Measurements from ENCODE around the gene SSC5D. TPM values are rescaled to one million over a fixed set of nuclear protein-coding genes. Genes with fewer than 3 reads are reported as not detected.

SSC5D gene
- total and polyA plus RNA-seq, 9 of the 15 experiments (the other 6 are each of a cell fraction or from before 2014, with no cell fraction given), result 0.04 to 0.71 (median 0.14) TPM; not detected in 2

DNA sequence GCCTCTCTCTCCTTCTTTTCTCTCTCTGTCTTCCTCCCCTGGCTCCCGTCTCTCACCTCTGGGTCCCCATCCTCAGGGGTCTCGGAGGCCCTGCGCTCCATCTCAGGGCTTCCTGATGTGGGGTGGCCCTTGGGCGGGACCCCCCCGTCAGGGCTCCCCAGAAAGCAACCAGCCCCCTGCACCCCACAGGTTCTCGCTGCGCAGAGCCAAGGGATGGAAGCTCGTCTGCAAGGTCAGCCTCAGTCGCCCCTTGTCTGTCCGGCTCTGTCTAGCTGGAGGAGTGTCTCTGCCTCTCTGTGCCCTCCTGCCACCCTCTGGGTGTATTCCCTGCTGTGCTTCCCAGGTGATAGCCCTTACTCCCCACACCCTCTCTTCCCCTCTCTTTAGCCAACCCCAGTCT lies 57.2 kb downstream of the SSC5D start, which contains the start of gene SBK3:
Gene SBK3, minus strand, starts transcription at position 101 of the 400 bp plus-strand sequence. Its CDS starts 0 bp downstream, at position 101.
- DNase-seq (ENCODE audit: extremely low read depth in 1 of 4, low spot score in 3 of 4), result no peak
- no peaks in the 10 kb centered on the region for H3K79me2 ChIP-seq (ENCODE audit: control insufficient read depth, insufficient read depth, low read length)
- H3K9me1 ChIP-seq (ENCODE audit: control insufficient read depth, insufficient read depth, low read length), result peaks cover 4% of the 10 kb centered on the region
- no peaks in the 10 kb centered on the region for H3K36me3 ChIP-seq (ENCODE audit: control insufficient read depth, insufficient read depth, low read length)
- H2AFZ ChIP-seq (ENCODE audit: low read depth, low read length), result peak within 1 kb of the TSS; percentile 81
- no peak within 1 kb of the TSS for H3K4me3 ChIP-seq
- peak within 1 kb of the TSS; percentile 34 to 68; a peak in 3 of 4 replicates for H3K9ac ChIP-seq (ENCODE audit: insufficient read depth in 1 of 2, low read depth in 2 of 2, low read length in 2 of 2)
- WGBS (ENCODE audit: insufficient coverage, low coverage, missing lambda C conversion rate), result 73% methylated on average over 5 of the region's 10 CpGs
- CTCF ChIA-PET (ENCODE audit: low intra/inter-chr PET ratio), result no interaction called here
- H3K4me2 ChIP-seq (ENCODE audit: insufficient read depth, low read length), result peak within 1 kb of the TSS; percentile 41
- H3K9me3 ChIP-seq (replicated peaks; ENCODE audit: control insufficient read depth, insufficient read depth, low read depth, low read length), result no peaks in the 10 kb centered on the region
- in situ Hi-C loops (cut with MboI), result no loop called here
- peaks cover 44 to 61% of the 10 kb centered on the region in 2 experiments for H3K4me1 ChIP-seq (replicated peaks in 1 of 2; ENCODE audit: control insufficient read depth in 2 of 2, insufficient read depth in 2 of 2, low read length in 2 of 2)
- TF ChIP-seq HINFP (tag; conservative IDR thresholded peaks at IDR 0.05; ENCODE audit: low read depth) (no peak), SMARCA5 (IDR thresholded peaks at IDR 0.05) (0 out of 2 replicates have a peak, but pooled peaks have one; percentile 11)
- no TSS peak for BruUV-seq (replicated peaks)
- no peaks in the 10 kb centered on the region for H4K20me1 ChIP-seq (replicated peaks; ENCODE audit: control insufficient read depth, insufficient read depth, low read length)
- POLR2A ChIA-PET, result no interaction called here
- FAIRE-seq, result peak; percentile 55
- H3K27me3 ChIP-seq (ENCODE audit: control insufficient read depth in 2 of 2, insufficient read depth in 2 of 2, low read length in 2 of 2), result no peaks in the 10 kb centered on the region
- ATAC-seq, result no peak
- intact Hi-C loops (cut with micrococcal nuclease), result no loop called here
- peak within 1 kb of the TSS; percentile 59; the same call in 2 of the 3 replicates for H3K27ac ChIP-seq (ENCODE audit: extremely low read depth, low read depth, low read length)

GRCh38 chr19:55546011-55546410 lies 57.8 kb downstream of the SSC5D start:
- CTCF ChIA-PET (ENCODE audit: low intra/inter-chr PET ratio), result no interaction called here
- in situ Hi-C loops (cut with MboI), result no loop called here
- Histone ChIP-seq H3K27me3 (ENCODE audit: control insufficient read depth in 2 of 2, insufficient read depth in 2 of 2, low read length in 2 of 2) (no peaks in the 10 kb centered on the region), H3K4me1 (replicated peaks in 1 of 2; ENCODE audit: control insufficient read depth in 2 of 2, insufficient read depth in 2 of 2, low read length in 2 of 2) (peaks cover 44 to 55% of the 10 kb centered on the region in 2 experiments), H3K79me2 (ENCODE audit: control insufficient read depth, insufficient read depth, low read length) (no peaks in the 10 kb centered on the region), H3K9me3 (replicated peaks; ENCODE audit: control insufficient read depth, insufficient read depth, low read depth, low read length) (no peaks in the 10 kb centered on the region), H4K20me1 (replicated peaks; ENCODE audit: control insufficient read depth, insufficient read depth, low read length) (no peaks in the 10 kb centered on the region), H2AFZ (ENCODE audit: low read depth, low read length) (peak overlapping the region; percentile 12; the same call in 1 of the 2 replicates), H3K36me3 (ENCODE audit: control insufficient read depth, insufficient read depth, low read length) (no peaks in the 10 kb centered on the region), H3K4me2 (ENCODE audit: insufficient read depth, low read length) (peak overlapping the region; percentile 41; the same call in 1 of the 2 replicates), H3K4me3 (no peak overlapping the region), H3K9ac (ENCODE audit: insufficient read depth in 1 of 2, low read depth in 2 of 2, low read length in 2 of 2) (peak overlapping the region; percentile 34 to 68; a peak in 3 of 4 replicates), H3K9me1 (ENCODE audit: control insufficient read depth, insufficient read depth, low read length) (peaks cover 4% of the 10 kb centered on the region), H3K27ac (ENCODE audit: extremely low read depth, low read depth, low read length) (peak overlapping the region; percentile 59; the same call in 1 of the 3 replicates)
- no peak for FAIRE-seq
- no peak for ATAC-seq
- no TSS peak for BruUV-seq (replicated peaks)
- DNase-seq (ENCODE audit: extremely low read depth in 1 of 4, low spot score in 3 of 4), result no peak
- intact Hi-C loops (cut with micrococcal nuclease), result no loop called here
- 61% methylated on average over 6 of the region's 11 CpGs for WGBS (ENCODE audit: insufficient coverage, low coverage, missing lambda C conversion rate)
- POLR2A ChIA-PET, result interaction anchor here (0.6 to 0.8 kb wide), 2 partner anchors 12 to 592 kb away, joined by 3 to 4 read pairs; no protein-coding TSS in a partner anchor
- TF ChIP-seq, protein P1, sequence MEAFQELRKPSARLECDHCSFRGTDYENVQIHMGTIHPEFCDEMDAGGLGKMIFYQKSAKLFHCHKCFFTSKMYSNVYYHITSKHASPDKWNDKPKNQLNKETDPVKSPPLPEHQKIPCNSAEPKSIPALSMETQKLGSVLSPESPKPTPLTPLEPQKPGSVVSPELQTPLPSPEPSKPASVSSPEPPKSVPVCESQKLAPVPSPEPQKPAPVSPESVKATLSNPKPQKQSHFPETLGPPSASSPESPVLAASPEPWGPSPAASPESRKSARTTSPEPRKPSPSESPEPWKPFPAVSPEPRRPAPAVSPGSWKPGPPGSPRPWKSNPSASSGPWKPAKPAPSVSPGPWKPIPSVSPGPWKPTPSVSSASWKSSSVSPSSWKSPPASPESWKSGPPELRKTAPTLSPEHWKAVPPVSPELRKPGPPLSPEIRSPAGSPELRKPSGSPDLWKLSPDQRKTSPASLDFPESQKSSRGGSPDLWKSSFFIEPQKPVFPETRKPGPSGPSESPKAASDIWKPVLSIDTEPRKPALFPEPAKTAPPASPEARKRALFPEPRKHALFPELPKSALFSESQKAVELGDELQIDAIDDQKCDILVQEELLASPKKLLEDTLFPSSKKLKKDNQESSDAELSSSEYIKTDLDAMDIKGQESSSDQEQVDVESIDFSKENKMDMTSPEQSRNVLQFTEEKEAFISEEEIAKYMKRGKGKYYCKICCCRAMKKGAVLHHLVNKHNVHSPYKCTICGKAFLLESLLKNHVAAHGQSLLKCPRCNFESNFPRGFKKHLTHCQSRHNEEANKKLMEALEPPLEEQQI (IDR thresholded peaks at IDR 0.05), result no peak
- TF ChIP-seq TRIM28 (IDR thresholded peaks at IDR 0.05) (no peak), RBM17 (IDR thresholded peaks at IDR 0.05; ENCODE audit: borderline replicate concordance, low read depth, low read length) (no peak), MLLT1 (IDR thresholded peaks at IDR 0.05) (peak in 1 of 2 experiments; percentile 61; a peak in 1 of 4 replicates), ZNF561 (CRISPR knock-in tag; conservative IDR thresholded peaks at IDR 0.05) (no peak)
- TF ChIP-seq, protein P2, sequence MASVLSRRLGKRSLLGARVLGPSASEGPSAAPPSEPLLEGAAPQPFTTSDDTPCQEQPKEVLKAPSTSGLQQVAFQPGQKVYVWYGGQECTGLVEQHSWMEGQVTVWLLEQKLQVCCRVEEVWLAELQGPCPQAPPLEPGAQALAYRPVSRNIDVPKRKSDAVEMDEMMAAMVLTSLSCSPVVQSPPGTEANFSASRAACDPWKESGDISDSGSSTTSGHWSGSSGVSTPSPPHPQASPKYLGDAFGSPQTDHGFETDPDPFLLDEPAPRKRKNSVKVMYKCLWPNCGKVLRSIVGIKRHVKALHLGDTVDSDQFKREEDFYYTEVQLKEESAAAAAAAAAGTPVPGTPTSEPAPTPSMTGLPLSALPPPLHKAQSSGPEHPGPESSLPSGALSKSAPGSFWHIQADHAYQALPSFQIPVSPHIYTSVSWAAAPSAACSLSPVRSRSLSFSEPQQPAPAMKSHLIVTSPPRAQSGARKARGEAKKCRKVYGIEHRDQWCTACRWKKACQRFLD (CRISPR knock-in tag; IDR thresholded peaks at IDR 0.05), result no peak
